Ascending aorta (tissue), 2 donors: ENCODE results near the gene ZNF275. TPM values are rescaled to one million over a fixed set of nuclear protein-coding genes. Genes with fewer than 3 reads are reported as not detected.
"Not testable (repeated sequence)": the region's sequence is repeated elsewhere in the genome, so short reads cannot be mapped to it uniquely, and the experiment has no call there.

Source experiments
- DNase-seq, 2 donors: peaks; one replicate each; pipeline ENCODE4 v3.0.0-alpha.2; 2019; ENCODE audit warnings: low spot score in 2 of 2
- H3K27ac ChIP-seq, 2 donors: fragments of 200-600 bp; sonication (generic); one replicate each; pipeline ENCODE4 v1.5.1; 2016 to 2017; ENCODE audit warnings: mild to moderate bottlenecking in 1 of 2
- H3K27me3 ChIP-seq: fragments of 200-600 bp; sonication (generic); one replicate; pipeline ENCODE4 v1.5.1; 2017
- H3K36me3 ChIP-seq, 2 donors: fragments of 200-600 bp; sonication (generic); one replicate each; pipeline ENCODE4 v1.5.1; 2016
- H3K4me1 ChIP-seq, 2 donors: fragments of 200-600 bp; sonication (generic); one replicate each; pipeline ENCODE4 v1.5.1; 2016 to 2017; ENCODE audit warnings: mild to moderate bottlenecking in 1 of 2
- H3K4me3 ChIP-seq, 2 donors: fragments of 200-600 bp; sonication (generic); one replicate each; pipeline ENCODE4 v1.5.1; 2016 to 2017; ENCODE audit warnings: mild to moderate bottlenecking in 1 of 2
- H3K9me3 ChIP-seq, 2 donors: fragments of 200-600 bp; sonication (generic); one replicate each; pipeline ENCODE4 v1.5.1; 2016
- intact Hi-C: fragments of 100-400 bp; cut with DNase I; formaldehyde crosslinking; loops from one replicate; pipeline ENCODE4 v1.15.1; 2023
- total RNA-seq: library from RNA; depleted of rRNA; stranded (reverse); fragments of >200 nt; gene quantifications from one replicate; pipeline ENCODE4 v1.1.0, GENCODE V29; 2016
- TF ChIP-seq, protein P1 (sequence below), 3 experiments: fragments of 200-600 bp in 2 of 3; fragments of 450-650 bp in 1 of 3; sonication (generic) in 2 of 3; IDR thresholded peaks; one replicate each; pipeline ENCODE4 v1.5.1; 2016 to 2019; ENCODE audit warnings: antibody characterized with exemption in 3 of 3, mild to moderate bottlenecking in 1 of 3, moderate library complexity in 1 of 3

ZNF275 gene
- 2.2 TPM for total RNA-seq

DNA sequence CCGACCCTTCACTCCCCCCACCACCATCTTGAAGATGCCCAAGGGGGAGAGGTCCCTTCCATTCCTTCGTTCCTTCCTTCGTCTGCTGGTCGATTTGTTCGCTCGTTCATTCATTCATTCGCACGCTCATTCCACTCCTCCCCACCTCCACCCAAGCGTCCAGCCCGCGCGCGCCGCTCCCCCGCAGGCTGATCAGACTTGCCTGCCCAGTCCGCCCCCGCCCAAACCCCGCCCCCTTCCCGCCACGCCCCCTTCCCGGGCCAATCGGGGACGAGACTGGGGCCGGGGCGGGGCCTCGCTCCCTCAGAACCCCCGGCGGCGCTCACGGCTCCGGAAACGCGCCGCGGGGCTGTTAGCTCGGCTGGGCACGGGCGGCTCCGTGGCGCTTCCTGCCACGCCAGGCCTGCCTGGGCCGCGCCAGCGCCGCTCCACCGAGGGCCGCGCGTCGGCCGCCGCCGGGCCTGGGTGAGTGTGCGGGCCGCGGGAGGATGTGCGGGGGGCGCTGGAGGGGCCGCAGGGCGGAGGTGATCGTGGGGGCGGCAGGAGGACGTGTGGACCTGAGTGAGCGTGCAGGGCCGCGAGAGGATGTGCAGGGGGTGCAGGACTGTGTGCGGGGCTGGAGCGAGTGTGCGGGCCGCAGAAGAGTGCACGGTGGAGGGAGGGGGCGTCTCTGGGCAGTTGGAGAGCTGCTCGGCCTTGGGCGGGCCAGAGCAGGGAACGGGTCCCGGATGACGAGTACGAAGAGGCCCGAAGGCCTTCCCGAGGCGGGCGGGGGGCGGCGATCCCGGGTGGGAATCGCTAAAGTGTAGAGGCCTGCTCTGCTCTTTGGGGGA lies at the start of gene ZNF275:
ZNF275 (plus strand) TSS at position 333 of the 833 bp plus-strand sequence. CDS start 2,527 bp downstream, outside the sequence.
- intact Hi-C loops, result loop anchor here (5.0 to 10.0 kb wide), 2 partner anchors 131 to 1937 kb away; partner anchors contain the start of gene VMA21
- Histone ChIP-seq H3K4me3 (peak within 1 kb of the TSS; percentile 70), H3K36me3 (no peaks in the 10 kb centered on the region), H3K9me3 (no peaks in the 10 kb centered on the region), H3K27me3 (no peaks in the 10 kb centered on the region), H3K4me1 (peaks cover 0 to 5% of the 10 kb centered on the region in 2 donors), H3K27ac (peak within 1 kb of the TSS in 1 of 2 donors; percentile 37)
- DNase-seq, result peak in 1 of 2 donors; percentile 88
- TF ChIP-seq, protein P1, sequence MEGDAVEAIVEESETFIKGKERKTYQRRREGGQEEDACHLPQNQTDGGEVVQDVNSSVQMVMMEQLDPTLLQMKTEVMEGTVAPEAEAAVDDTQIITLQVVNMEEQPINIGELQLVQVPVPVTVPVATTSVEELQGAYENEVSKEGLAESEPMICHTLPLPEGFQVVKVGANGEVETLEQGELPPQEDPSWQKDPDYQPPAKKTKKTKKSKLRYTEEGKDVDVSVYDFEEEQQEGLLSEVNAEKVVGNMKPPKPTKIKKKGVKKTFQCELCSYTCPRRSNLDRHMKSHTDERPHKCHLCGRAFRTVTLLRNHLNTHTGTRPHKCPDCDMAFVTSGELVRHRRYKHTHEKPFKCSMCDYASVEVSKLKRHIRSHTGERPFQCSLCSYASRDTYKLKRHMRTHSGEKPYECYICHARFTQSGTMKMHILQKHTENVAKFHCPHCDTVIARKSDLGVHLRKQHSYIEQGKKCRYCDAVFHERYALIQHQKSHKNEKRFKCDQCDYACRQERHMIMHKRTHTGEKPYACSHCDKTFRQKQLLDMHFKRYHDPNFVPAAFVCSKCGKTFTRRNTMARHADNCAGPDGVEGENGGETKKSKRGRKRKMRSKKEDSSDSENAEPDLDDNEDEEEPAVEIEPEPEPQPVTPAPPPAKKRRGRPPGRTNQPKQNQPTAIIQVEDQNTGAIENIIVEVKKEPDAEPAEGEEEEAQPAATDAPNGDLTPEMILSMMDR (IDR thresholded peaks at IDR 0.05), result no peak

GRCh38 chrX:153285678-153286077 lies 48.3 kb upstream of the ZNF275 start:
- H3K36me3 ChIP-seq, DNase-seq, H3K4me1 ChIP-seq, H3K27ac ChIP-seq, H3K4me3 ChIP-seq, H3K9me3 ChIP-seq, intact Hi-C loops, H3K27me3 ChIP-seq: not testable (repeated sequence)

GRCh38 chrX:153288807-153289206 lies 45.1 kb upstream of the ZNF275 start:
- H3K36me3 ChIP-seq, intact Hi-C loops, H3K27ac ChIP-seq, DNase-seq, H3K9me3 ChIP-seq, H3K27me3 ChIP-seq, H3K4me3 ChIP-seq, H3K4me1 ChIP-seq: not testable (repeated sequence)

DNA sequence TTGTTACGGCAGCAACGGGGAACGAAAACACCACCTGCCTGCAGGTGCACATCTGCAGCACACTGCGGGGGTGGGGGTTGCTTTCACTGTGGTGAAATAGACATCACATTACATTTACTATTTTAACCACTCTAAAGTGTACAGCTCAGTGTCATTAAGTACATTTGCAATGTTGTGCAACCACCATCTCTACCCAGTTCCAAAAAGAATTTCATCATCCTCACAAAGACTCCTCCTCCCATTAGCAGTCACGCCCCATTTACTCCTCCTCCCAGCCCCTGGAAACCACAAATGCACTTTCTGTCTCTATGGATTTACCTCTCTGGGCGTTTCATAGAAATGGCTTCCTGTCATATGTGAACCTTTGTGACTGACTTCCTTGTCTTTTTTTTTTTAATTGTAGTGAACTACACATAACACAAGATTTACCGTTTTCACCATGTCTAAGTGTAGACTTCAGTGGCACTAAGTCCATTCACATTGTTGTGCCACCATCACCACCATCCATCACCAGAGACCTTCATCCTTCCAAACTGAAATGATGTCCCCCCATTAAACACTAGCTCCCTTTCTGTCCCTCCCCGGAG lies 40.4 kb upstream of the ZNF275 start:
- H3K4me3 ChIP-seq, DNase-seq, H3K36me3 ChIP-seq, H3K9me3 ChIP-seq, intact Hi-C loops, H3K27me3 ChIP-seq, H3K4me1 ChIP-seq, H3K27ac ChIP-seq: not testable (repeated sequence)

GRCh38 chrX:153297376-153297775 lies 36.6 kb upstream of the ZNF275 start:
- TF ChIP-seq, protein P1 (IDR thresholded peaks at IDR 0.05), result no peak
- Histone ChIP-seq H3K9me3 (no peaks in the 10 kb centered on the region), H3K27me3 (no peaks in the 10 kb centered on the region), H3K4me3 (no peak overlapping the region), H3K36me3 (no peaks in the 10 kb centered on the region), H3K4me1 (no peaks in the 10 kb centered on the region), H3K27ac (no peak overlapping the region)
- intact Hi-C loops, result no loop called here
- DNase-seq, result no peak

GRCh38 chrX:153299855-153300254 lies 34.1 kb upstream of the ZNF275 start:
- TF ChIP-seq, protein P1 (IDR thresholded peaks at IDR 0.05), result no peak
- Histone ChIP-seq H3K27me3 (no peaks in the 10 kb centered on the region), H3K4me3 (no peak overlapping the region), H3K27ac (no peak overlapping the region), H3K4me1 (no peaks in the 10 kb centered on the region), H3K36me3 (no peaks in the 10 kb centered on the region), H3K9me3 (no peaks in the 10 kb centered on the region)
- intact Hi-C loops, result no loop called here
- DNase-seq, result no peak

GRCh38 chrX:153301746-153302145 lies 32.2 kb upstream of the ZNF275 start:
- no peak overlapping the region for H3K4me3 ChIP-seq
- peak in 1 of 2 donors; percentile 25 for DNase-seq
- no peaks in the 10 kb centered on the region for H3K9me3 ChIP-seq
- no peaks in the 10 kb centered on the region for H3K4me1 ChIP-seq
- H3K27ac ChIP-seq, result no peak overlapping the region
- H3K36me3 ChIP-seq, result no peaks in the 10 kb centered on the region
- H3K27me3 ChIP-seq, result no peaks in the 10 kb centered on the region
- intact Hi-C loops, result no loop called here
- TF ChIP-seq, protein P1 (IDR thresholded peaks at IDR 0.05), result no peak
